ENCODE measurements around the gene SHC4.
"Not testable (repeated sequence)": the region's sequence is repeated elsewhere in the genome, so short reads cannot be mapped to it uniquely, and the experiment has no call there.

Gene SHC4

GRCh38 chr15:48832648-48833047 is 131.1 kb downstream of the SHC4 start:
- DNase-seq: no peak

DNA sequence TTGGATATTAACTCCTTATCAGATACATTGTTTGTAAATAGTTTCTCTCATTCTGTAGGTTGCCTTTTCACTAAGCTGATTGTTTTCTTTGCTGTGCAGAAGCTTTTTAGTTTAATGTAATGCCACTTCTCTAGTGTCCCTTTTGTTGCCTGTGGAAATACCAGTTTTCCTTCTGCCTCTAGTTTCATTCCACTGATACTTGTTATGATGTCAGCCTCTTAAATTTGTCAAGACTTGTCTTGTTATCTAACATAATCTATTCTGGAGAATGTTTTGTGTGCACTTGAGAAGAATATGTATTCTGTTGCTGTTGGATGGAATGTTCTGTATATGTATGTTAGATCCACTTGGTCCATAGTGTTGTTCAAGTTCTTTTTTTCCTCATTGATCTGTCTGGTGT is 134.8 kb downstream of the SHC4 start:
- DNase-seq: no peak

DNA sequence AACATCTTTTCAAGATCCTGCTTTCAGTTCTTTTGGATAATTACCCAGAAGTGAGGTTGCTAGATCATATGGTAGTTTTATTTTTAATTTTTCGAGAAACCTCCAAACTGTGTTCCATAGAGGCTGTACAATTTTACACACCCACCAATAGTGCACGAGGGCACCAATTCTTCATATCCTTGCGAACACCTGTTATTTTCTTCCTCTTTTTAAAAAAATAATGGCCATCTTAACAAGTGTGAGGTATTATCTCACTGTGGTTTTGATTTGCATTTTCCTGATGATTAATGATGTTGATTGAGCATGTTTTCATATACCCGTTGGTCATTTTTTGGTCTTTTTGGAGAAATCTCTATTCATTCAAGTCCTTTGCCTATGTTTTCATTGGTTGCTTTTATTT is 135.2 kb downstream of the SHC4 start:
- DNase-seq: no peak

DNA sequence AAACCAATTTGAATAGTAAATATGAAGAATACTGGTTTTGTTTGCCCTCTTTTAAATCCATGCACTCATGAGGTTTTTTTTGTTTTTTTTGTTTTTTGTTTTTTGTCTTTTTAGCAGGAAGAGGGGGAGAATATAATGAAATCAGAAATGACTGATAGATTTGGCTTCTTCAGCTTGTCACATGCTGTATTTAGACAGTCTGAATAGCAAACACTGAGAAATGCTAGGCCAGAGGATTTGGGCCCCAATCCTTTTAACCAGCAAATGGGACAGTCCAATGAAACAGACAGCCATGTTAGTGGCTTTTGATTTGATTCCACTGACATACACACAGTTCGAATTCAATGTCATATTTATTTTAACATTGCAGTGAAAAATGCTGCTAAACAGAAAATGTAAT is 138.6 kb downstream of the SHC4 start:
- no peak for DNase-seq

DNA sequence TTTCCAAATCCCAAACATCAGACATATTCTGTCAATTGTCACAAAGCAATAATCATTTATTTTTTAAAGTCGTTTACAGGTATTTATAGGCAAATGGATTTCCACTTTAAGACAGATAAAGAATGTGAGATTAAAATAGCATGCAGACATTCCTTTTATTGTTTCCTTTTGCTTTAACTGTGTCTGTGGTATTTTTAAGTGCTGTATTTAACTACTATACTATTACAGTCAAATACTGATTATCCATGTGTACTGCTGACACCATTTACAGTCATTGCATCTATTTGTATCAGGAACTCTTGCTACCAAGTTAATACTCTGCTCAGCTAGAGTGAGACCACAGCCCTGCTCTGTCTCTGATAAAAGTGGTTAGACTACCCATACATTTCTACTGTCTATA is 140.0 kb downstream of the SHC4 start:
- DNase-seq: no peak

GRCh38 chr15:48823237-48823636 is 140.5 kb downstream of the SHC4 start:
- DNase-seq: no peak

GRCh38 chr15:48814286-48814685 is 149.4 kb downstream of the SHC4 start:
- DNase-seq: no peak

GRCh38 chr15:48811325-48811958 is 152.3 kb downstream of the SHC4 start:
- peak; percentile 43 for DNase-seq

GRCh38 chr15:48810414-48811324 is 153.1 kb downstream of the SHC4 start, which contains the start of gene CEP152:
Gene CEP152 (minus strand): TSS chr15:48811069. CDS start chr15:48805649, 5,420 bp downstream.
- DNase-seq: peak; percentile 97

GRCh38 chr15:48806151-48806550 is 157.6 kb downstream of the SHC4 start:
- DNase-seq: peak; percentile 50

GRCh38 chr15:48805591-48805990 is 158.1 kb downstream of the SHC4 start:
- no peak for DNase-seq

- DNase-seq: peak; percentile 50
These were observed 159.8 kb downstream of the SHC4 start for GRCh38 chr15:48803877-48804276.

GRCh38 chr15:48802867-48803266 is 160.9 kb downstream of the SHC4 start:
- no peak for DNase-seq

- DNase-seq: no peak
These were observed 161.5 kb downstream of the SHC4 start for GRCh38 chr15:48802257-48802656.

- peak; percentile 68 for DNase-seq
These were observed 162.8 kb downstream of the SHC4 start for GRCh38 chr15:48800811-48801455.

GRCh38 chr15:48800245-48800644 is 163.5 kb downstream of the SHC4 start:
- no peak for DNase-seq

- DNase-seq: peak; percentile 92
These were observed 165.4 kb downstream of the SHC4 start for GRCh38 chr15:48798319-48798718.

GRCh38 chr15:48796930-48797329 is 166.8 kb downstream of the SHC4 start:
- DNase-seq: no peak

GRCh38 chr15:48796521-48796920 is 167.2 kb downstream of the SHC4 start:
- DNase-seq: no peak

DNA sequence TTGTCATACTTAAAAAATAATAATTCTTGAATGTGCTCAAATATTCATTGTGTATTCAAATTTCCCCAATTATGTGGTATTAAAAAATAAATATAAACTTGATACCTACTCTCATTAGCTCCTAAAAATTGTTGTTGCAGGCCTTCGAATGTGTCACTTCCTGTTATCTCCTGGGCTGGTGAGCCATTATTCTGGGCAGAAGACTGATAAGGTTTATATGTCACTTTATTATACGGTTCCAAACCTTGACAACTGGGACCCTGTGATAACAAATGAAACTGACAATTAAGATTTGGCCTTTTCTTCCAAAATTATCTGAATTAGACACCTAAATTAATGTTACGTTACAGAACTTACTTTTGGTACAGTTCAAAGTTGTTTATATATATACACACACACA is 167.8 kb downstream of the SHC4 start:
- no peak for DNase-seq

DNA sequence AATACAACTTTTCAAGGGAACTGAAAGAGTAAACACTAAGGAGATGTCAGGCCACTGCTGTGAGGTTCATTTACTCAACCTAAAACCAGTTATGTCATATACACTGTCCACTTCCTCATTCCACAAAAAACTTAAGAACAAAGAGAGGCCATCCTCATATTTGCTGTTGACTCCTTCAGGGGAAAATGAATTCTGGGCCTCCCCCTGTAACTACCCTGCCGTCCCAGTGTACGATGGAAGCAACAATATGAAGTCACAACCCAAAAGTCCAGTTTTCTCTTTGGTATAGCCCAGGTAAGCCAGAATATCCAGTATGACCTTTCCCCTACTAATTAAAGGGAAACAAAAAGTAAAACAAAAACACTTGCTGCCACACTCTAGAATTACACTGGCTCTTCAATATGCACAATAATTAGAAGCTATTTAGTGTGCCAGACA is 169.0 kb downstream of the SHC4 start:
- DNase-seq: peak; percentile 19

DNA sequence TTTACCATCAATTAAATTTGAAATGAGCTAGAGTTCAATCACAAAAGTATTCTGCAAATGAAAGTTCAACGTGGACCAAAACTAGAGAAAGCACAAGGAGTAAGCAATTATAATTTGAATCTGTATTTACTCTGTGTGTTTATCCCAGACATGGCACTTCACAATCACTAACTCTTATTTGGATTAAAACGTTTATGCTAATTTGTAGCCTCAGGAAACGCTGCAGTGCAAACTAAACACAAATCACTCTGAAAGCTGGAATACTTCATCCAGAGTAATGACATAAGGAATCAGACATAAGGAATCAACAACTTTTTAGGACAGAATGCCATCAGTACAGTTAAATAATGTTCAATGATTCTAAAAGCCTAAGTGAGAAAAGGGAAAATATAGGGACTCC is 171.3 kb downstream of the SHC4 start:
- DNase-seq: no peak

- DNase-seq: not testable (repeated sequence)
These were observed 173.1 kb downstream of the SHC4 start for GRCh38 chr15:48790466-48791115.
